ENCODE results near the gene RANBP6.

The RANBP6 gene

DNA sequence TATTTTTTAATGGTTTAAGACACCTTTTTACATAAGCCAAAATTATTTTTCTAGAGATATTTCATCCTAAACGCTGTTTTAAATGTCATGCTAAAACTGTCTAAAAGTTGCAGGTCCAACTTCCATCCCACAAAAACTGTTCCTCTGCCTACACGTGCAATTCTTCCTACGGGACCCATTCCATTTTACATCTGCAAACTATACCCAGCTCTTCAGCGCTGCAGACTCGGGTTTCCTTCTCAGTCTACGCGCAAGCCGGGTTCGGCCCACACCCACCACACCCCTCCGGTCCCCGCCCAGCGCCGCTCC is 8.7 kb downstream of the RANBP6 start:
- no peak for DNase-seq

GRCh38 chr9:6000955-6001354 is 14.5 kb downstream of the RANBP6 start:
- peak; percentile 40 for DNase-seq

- peak; percentile 21 for DNase-seq
Measured at GRCh38 chr9:5999443-6000101, 15.9 kb downstream of the RANBP6 start.

DNA sequence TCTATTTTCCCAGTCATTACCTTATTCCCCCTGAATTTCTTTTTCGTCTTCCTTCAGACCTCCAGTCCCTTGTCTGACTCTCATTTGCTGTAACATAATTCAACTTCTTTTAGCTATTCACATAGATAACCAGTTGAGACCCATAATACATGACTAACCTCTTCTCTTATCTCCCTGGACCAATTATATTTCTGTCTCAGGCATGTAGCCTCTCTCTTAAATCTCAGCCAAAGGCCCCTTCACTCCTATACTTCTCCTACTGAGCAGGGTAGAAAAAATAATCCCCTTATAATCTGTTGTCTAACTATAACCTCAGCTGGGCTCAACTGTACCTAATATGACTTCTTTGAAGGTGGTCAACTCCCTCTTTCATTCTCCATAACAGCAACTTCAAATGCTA is 20.9 kb downstream of the RANBP6 start:
- no peak for DNase-seq

DNA sequence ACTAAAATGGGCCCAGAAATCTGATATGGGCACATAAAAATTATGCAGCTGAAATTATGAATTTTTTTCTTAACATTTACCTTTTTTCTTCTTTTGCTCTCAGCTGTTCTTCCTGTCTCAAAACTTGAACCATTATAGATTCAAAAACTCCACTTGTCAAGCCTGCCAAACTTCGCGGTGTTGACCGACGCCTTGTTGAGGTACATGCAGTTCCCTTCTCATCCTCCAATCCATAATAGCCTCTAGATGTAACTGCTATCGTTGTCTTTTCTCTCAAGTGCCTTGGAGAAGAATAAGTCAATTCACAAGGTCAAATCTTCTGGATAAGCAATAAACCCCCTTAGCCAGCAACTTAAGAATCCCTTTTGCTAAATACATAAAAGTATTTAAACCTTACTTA is 27.2 kb downstream of the RANBP6 start:
- no peak for DNase-seq

DNA sequence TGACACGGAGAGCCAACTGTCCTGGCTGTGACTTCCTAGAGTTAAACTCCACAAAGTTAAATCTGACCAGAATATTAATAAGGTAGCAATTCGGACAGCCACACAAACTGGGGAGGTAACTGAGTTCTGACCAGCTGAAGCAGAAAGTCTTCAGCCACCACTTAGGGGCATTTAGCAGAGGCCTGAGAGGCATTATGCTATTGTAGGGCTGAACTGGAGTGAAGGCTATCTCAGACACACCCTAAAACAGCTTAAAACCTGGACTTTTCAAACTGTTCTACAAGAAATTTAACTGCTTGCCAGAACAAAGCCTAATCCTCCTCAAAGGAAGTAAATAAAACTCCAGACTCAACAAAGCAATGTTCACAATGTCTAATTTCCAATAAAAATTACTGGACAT is 32.4 kb downstream of the RANBP6 start:
- no peak for DNase-seq

- DNase-seq: no peak
Measured at GRCh38 chr9:5982317-5982716, 33.1 kb downstream of the RANBP6 start.

- no peak for DNase-seq
Measured at GRCh38 chr9:5978523-5978922, 36.9 kb downstream of the RANBP6 start.

- no peak for DNase-seq
Measured at GRCh38 chr9:5976674-5977397, 38.6 kb downstream of the RANBP6 start.

DNA sequence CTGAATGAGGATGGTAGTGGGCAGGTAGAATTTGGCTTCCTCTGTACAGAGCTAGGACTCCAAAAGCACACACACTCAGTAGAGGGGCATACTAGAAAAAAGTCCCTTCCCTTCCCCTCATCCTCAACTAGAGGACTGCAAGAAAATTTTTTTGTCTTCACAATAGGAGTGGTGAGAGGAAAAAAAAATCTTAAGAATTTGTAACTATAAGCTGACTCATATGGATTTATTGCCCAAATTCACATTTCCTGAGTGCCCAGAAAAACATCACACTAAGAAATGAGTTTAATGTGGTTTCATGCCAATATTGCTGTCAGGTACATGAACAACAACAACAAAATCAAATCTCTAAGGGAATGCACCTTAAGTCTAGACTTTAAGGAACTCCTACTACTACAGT is 43.7 kb downstream of the RANBP6 start:
- DNase-seq: no peak
